ENCODE data around the gene MAP4K5. TPM values are rescaled to one million over a fixed set of nuclear protein-coding genes. Genes with fewer than 3 reads are reported as not detected.

MAP4K5 gene
- total RNA-seq, 1 donor from 2014 or later: 34.1 TPM

DNA sequence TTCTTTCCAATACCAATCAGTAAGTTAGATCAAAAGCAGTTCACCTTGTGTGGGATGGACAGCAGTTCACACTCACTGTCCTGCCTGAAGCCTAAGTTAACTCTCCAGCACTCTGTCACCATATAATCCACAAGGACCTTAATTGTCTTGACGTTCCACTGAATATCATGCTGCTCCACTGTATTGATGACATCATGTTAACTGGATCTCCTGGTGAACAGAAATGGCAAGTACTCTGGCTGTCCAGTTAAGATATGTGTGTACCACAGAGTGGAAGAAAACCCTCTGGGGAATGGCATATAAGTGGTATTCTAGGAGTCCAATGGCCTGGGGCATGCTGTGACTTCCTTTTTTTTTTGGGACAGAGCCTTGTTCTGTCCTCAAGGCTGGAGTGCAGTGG lies 151.9 kb downstream of the MAP4K5 start:
- no peak for ATAC-seq (ENCODE audit: low read depth)
- ChIA-PET POLR2A (no interaction called here), CTCF (no interaction called here)
- DNase-seq: no peak
- no peaks in the 10 kb centered on the region for H3K9me3 Mint-ChIP-seq
- H3K36me3 Mint-ChIP-seq (ENCODE audit: low read depth): no peaks in the 10 kb centered on the region
- H3K4me3 Mint-ChIP-seq: no peak overlapping the region
- no peaks in the 10 kb centered on the region for H3K27me3 Mint-ChIP-seq
- H3K27ac Mint-ChIP-seq: no peak overlapping the region
- no peaks in the 10 kb centered on the region for H3K4me1 Mint-ChIP-seq
- intact Hi-C loops (cut with micrococcal nuclease): no loop called here
- TF ChIP-seq, protein P1, sequence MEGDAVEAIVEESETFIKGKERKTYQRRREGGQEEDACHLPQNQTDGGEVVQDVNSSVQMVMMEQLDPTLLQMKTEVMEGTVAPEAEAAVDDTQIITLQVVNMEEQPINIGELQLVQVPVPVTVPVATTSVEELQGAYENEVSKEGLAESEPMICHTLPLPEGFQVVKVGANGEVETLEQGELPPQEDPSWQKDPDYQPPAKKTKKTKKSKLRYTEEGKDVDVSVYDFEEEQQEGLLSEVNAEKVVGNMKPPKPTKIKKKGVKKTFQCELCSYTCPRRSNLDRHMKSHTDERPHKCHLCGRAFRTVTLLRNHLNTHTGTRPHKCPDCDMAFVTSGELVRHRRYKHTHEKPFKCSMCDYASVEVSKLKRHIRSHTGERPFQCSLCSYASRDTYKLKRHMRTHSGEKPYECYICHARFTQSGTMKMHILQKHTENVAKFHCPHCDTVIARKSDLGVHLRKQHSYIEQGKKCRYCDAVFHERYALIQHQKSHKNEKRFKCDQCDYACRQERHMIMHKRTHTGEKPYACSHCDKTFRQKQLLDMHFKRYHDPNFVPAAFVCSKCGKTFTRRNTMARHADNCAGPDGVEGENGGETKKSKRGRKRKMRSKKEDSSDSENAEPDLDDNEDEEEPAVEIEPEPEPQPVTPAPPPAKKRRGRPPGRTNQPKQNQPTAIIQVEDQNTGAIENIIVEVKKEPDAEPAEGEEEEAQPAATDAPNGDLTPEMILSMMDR (IDR thresholded peaks at IDR 0.05): no peak

DNA sequence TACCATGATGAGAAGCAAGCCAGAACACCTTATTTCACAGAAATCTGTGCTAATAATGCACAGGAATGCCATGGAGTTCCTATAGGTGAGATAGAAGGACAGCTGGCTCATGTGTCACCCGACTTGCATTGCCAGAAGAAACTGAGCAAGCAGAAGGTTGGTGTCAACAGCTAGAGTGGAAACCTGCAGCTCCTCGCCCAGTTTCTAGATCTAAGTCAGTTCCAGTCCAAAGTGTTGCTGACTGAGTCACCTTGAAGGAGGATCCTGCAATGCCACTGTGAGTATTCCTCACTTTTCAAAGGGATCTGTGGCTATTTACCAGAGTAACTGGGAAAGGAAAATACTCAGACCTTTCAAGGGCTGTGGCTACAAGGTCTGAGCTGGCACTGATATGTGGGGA lies 152.8 kb downstream of the MAP4K5 start:
- ChIA-PET CTCF (interaction anchor here (1.2 kb wide), 1 partner anchor 59 kb away, joined by 3 read pairs; no protein-coding TSS in a partner anchor), POLR2A (no interaction called here)

DNA sequence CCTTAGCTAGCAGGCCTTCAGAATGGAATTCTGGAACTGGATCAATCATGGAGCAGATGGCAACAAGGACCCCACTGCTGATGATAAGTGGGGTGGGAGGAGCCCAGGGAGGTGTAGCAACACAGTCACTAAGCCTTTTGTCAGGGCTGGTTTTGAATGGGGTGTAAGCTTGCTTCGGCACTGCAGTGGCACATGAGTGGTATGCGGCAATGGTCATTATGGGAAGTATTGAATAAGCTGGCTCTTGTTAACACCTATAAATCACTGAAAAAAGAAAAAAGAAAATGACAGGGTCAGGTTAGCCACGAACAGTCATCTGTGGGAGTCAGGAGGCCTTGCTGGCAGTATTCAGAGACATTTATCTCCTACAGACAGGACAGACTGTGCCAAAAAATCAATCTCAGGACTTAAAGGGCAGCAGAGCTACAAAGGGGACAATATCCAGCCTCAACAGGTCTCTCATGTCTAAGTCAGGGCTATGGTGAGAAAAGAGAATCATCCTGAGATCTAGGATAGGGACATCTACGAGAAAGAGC lies 154.8 kb downstream of the MAP4K5 start:
- ATAC-seq (ENCODE audit: low read depth) (no peak), DNase-seq (no peak)
- intact Hi-C loops (cut with micrococcal nuclease): no loop called here
- Mint-ChIP-seq H3K9me3 (no peaks in the 10 kb centered on the region), H3K36me3 (ENCODE audit: low read depth) (no peaks in the 10 kb centered on the region), H3K27me3 (no peaks in the 10 kb centered on the region), H3K27ac (no peak overlapping the region), H3K4me3 (no peak overlapping the region), H3K4me1 (no peaks in the 10 kb centered on the region)
- ChIA-PET POLR2A (no interaction called here), CTCF (no interaction called here)
- TF ChIP-seq, protein P1 (IDR thresholded peaks at IDR 0.05): no peak

More for the DNA sequence above, 152.8 kb downstream of the MAP4K5 start:
- intact Hi-C loops (cut with micrococcal nuclease): no loop called here
- H3K36me3 Mint-ChIP-seq (ENCODE audit: low read depth): no peaks in the 10 kb centered on the region
- no peaks in the 10 kb centered on the region for H3K9me3 Mint-ChIP-seq
- no peaks in the 10 kb centered on the region for H3K4me1 Mint-ChIP-seq
- no peak overlapping the region for H3K27ac Mint-ChIP-seq
- ATAC-seq (ENCODE audit: low read depth) (no peak), DNase-seq (no peak)
- no peaks in the 10 kb centered on the region for H3K27me3 Mint-ChIP-seq
- TF ChIP-seq, protein P1 (IDR thresholded peaks at IDR 0.05): no peak
- H3K4me3 Mint-ChIP-seq: no peak overlapping the region

DNA sequence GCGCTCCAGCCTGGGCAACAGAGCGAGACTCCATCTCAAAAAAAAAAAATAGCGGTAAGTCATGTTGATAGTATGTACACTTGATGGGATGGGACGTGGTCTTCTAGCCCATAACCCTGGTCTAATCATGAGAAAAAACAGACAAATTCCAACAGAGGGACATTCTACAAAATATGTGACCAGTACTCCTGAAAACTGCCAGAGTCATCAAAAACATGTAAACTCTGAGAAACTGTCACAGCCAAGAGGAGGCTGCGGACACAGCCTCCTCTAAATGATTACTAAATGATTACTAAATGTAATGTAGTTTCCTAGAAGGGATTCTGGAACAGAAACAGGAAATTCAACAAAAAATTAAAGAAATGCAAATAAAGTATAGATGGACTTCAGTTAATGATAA lies 156.6 kb downstream of the MAP4K5 start:
- Mint-ChIP-seq H3K9me3 (no peaks in the 10 kb centered on the region), H3K27me3 (no peaks in the 10 kb centered on the region), H3K27ac (no peak overlapping the region), H3K4me3 (no peak overlapping the region), H3K4me1 (no peaks in the 10 kb centered on the region), H3K36me3 (ENCODE audit: low read depth) (no peaks in the 10 kb centered on the region)
- no peak for DNase-seq
- CTCF ChIA-PET: no interaction called here
- intact Hi-C loops (cut with micrococcal nuclease): no loop called here
- POLR2A ChIA-PET: no interaction called here
- no peak for ATAC-seq (ENCODE audit: low read depth)
- TF ChIP-seq, protein P1 (IDR thresholded peaks at IDR 0.05): no peak

DNA sequence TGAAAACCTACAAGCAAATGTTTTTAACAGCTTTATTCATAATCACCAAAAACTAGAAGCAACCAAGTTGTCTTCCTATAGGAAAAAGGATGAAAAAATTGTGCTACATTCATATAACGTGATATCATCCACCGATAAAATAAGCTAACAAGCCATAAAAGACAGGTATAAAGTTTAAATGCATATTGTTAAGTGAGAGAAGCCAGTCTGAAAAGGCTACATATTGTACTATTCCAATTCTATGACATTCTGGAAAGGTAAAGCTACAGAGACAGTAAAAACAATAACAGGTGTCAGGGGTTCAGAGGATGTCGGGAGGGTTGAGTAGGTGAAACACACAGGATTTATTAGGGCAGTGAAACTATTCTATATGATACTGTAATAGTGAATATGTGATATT lies 158.4 kb downstream of the MAP4K5 start:
- CTCF ChIA-PET: no interaction called here
- Mint-ChIP-seq H3K4me3 (no peak overlapping the region), H3K4me1 (no peaks in the 10 kb centered on the region), H3K36me3 (ENCODE audit: low read depth) (no peaks in the 10 kb centered on the region), H3K27ac (no peak overlapping the region), H3K27me3 (no peaks in the 10 kb centered on the region), H3K9me3 (no peaks in the 10 kb centered on the region)
- TF ChIP-seq, protein P1 (IDR thresholded peaks at IDR 0.05): no peak
- POLR2A ChIA-PET: no interaction called here
- DNase-seq (no peak), ATAC-seq (ENCODE audit: low read depth) (no peak)
- intact Hi-C loops (cut with micrococcal nuclease): no loop called here
